ENCODE results near the gene CSPG5.
A peak's percentile ranks its signal among the peaks of the same experiment; 100 is the strongest.

CSPG5 gene, protein sequence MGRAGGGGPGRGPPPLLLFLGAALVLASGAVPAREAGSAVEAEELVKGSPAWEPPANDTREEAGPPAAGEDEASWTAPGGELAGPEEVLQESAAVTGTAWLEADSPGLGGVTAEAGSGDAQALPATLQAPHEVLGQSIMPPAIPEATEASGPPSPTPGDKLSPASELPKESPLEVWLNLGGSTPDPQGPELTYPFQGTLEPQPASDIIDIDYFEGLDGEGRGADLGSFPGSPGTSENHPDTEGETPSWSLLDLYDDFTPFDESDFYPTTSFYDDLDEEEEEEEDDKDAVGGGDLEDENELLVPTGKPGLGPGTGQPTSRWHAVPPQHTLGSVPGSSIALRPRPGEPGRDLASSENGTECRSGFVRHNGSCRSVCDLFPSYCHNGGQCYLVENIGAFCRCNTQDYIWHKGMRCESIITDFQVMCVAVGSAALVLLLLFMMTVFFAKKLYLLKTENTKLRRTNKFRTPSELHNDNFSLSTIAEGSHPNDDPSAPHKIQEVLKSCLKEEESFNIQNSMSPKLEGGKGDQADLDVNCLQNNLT

DNA sequence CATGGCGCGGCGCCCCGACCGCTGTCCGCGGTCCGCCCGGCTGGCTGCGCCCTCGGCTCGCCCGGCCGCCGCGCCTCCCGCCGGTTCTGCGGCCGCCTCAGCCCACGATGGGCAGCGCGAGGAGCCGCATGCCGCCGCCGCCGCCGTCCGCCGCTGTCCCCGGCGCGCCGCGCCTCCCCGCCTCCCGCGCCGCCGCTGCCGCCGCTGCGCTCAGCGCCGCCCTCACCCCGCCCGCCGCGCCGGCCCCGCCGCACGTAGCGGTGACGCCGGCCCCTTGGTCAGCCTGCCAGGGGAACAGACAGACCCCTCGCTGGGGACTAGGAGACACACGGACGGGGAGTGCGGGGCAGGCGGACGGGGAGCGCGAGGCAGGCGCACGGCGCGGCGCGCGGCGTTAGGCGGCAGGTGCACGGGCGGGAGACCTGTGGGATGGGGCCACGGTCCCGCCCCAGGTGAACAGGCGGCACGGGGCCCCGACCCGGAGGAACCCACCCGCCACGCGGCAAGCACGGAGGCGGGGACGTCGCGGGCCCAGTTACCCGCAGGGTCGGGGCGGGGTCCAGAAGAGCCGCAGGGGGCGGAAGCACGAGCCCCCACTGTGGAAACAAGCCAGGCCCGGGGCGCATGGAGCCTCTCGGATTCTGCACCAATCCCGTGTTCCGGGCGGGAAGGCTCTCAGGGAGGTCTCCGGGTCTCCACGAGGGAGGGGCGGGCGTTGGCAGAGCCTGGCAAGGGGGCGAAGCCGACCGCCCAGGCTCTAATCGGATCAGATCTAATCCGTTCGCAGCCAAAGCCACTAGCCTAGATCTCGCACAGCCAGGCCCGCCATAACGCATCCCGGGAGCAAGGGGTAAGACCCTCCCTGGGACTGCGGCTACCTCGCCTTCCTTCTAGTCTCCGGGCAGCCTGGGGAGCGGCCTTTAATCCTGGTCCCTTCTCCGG, at the start of gene CSPG5:
TSS of gene CSPG5 (minus strand) at position 175 of the 942 bp plus-strand sequence. CDS start at position 3, 172 bp downstream.
- DNase-seq = peak; percentile 34

DNA sequence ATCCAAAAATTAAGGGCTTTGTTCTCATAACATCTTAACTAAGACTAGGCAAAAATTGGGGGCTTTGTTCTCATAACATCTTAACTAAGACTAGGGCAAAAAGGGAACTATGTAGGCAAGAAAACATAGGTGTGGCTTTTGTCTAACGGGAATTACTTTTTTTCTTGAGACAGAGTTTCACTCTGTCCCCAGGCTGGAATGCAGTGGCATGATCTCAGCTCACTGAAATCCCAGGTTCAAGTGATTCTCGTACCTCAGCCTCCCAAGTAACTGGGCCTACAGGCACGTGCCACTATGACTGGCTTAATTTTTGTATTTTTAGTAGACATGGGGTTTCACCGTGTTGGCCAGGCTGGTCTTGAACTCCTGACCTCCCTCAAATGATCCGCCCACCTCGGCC, 49.8 kb upstream of the CSPG5 start:
- DNase-seq = no peak

- DNase-seq = no peak
Measured at GRCh38 chr3:47622671-47623461, 44.2 kb upstream of the CSPG5 start.

DNA sequence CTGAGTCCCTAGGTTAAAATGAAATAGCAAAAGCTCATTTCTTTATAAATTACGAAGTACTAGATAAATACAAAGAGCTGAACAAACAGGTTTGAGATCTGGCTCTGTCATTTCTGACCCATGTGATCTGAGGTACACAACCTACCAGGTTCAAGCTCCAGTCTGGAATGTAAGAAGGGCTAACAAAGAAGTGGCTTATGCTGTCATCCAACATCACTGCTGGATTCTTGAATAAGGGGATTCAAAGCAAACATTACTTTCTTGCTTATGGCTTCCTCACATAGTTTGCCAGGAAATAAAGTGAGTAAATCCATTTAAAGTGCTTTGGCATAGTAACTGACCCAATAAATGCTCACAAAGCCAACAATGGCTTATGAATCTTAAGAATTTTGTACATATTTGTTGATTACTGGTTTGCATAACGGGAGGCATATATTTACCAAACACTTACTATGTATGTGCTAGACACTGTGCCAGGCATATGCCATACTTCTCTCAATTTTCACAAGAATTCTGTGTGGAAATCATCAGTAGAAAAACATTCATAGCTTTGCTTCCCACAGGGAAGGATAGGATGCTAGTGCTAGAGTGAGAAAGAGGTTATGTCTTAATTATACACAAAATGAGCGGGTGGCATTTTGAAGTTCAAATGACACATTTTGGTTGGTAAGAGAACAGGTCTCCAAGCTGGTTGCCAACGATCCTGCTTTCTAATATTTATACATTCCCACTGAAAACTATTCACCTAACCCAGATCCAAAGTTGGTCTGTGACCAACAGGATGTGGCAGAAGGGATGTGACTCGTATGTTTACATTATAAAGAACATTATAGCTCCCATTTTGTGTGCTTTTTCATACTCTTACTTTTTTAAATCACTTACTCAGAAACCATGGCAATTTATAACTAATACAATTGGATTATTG, 38.7 kb upstream of the CSPG5 start:
- DNase-seq = no peak

DNA sequence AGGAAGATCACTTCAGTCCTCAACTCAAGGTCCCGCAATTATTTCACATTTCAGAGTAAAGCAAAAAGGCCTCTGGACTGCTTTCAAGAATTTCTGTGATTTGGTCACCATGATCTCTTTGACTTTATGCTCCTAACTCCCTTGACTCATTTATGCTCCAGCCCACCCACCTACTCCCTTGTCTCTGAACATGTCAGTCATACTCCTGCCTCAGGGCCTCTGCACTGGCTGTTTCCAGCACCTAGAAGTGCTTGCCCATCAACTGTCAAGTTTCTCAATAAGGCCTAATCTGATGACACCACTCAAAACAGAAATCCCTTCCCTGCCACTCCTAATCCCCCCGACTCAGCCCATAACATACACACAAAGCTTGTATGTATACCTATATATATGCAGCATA, 36.1 kb upstream of the CSPG5 start:
- DNase-seq = no peak

- DNase-seq = no peak
Measured at GRCh38 chr3:47613722-47614121, 35.1 kb upstream of the CSPG5 start.

GRCh38 chr3:47612879-47613278, 34.2 kb upstream of the CSPG5 start:
- DNase-seq = no peak

GRCh38 chr3:47612178-47612577, 33.5 kb upstream of the CSPG5 start:
- no peak for DNase-seq

DNA sequence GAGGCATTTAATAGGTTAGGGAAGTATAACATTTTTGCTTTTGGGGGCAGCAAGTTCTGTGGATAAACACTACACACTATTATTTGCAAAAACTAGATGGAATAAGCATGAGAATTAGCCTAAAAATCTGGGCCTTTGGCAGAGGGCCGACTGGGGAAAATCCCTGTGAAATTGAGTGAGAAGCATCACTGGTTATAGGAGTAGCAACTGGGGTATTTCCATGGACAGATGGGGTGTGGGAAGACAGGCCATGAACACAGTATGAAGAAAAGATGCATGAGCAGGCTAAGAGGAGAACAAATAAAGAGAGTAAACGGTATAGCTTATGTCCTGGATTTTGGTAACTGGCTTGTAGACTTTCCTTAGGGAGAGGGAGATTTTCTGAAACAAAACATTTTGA, 32.9 kb upstream of the CSPG5 start:
- no peak for DNase-seq

DNA sequence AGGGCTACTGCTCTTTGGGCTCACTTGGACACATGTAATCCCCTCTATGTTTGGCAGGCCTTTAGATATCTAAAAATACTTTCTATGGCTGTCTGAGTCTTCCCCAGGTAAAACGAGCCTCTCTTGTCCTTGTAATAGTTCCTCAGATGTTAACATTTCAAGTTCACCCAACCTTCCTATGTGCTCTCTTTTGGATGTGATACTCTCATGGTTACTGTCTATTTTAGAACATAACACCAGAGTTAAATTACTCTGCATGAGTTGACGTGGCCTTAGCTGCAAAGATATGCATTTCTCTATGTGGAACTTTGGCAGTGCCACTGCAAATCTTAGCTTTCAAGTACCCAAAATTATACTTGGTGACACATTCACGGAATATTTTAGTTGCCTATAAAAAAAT, 31.9 kb upstream of the CSPG5 start:
- DNase-seq = no peak

GRCh38 chr3:47607335-47607734, 28.7 kb upstream of the CSPG5 start:
- no peak for DNase-seq

DNA sequence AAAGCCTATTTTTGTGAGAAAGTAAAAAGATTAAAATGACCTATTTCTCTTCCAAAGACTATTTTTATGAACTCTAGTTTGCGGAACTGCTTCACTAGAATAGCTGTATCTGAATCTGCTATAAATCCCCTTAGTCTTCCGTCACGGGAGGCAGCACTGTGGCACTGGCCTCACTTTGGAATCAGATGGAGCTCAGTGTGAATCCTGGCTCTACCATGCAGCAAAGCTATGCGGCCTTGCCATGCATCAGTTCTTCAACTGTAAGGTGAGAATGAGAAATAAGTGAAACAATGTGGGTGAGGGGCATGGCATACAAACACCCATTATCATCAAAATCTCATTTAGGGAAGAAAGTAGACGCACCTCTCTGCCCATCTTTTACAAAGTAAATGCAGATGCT, 27.5 kb upstream of the CSPG5 start:
- DNase-seq = no peak

- no peak for DNase-seq
Measured at GRCh38 chr3:47605652-47606051, 27.0 kb upstream of the CSPG5 start.

GRCh38 chr3:47604145-47604544, 25.5 kb upstream of the CSPG5 start:
- no peak for DNase-seq

- DNase-seq = no peak
Measured at GRCh38 chr3:47603332-47603731, 24.7 kb upstream of the CSPG5 start.

DNA sequence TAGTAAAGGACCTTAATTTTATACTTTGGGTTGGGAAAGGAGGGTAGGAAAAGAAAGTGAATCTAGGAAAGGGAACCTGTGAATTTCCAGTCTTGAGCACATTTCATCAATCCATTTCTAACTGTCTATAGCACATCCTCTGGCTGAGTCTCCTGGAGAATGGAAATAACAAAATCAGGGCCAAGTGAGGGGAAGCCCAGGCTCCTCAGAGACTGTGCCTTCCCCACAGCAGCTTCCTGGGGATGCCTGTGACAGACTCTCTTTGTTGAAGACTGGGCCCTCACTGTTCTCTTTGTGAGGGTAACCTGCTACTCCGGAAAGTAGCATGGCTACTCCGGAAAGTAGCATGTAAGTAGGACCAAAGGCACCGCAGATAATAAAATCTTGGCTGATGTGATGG, 22.6 kb upstream of the CSPG5 start:
- DNase-seq = no peak

- DNase-seq = no peak
Measured at GRCh38 chr3:47594792-47595191, 16.1 kb upstream of the CSPG5 start.

- no peak for DNase-seq
Measured at GRCh38 chr3:47592066-47592795, 13.6 kb upstream of the CSPG5 start.

DNA sequence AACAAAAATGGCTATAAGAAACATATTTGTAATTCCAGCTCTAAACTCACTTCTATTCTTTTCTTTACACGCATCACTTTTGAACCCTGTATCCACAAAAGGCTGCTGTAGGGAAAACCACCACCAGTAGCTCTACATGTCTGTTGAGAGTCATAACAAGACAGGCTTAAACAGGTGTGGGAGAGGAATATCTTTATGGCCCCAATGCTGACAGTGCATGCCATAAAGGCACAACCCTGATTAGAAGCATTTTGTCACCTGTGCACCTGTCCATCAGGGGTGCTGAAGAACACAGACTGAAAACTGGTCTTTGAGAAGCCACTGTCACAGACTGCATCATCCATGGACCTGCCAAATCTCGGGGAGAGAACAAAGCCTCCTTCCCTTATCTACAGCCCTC, 11.6 kb upstream of the CSPG5 start:
- no peak for DNase-seq

- no peak for DNase-seq
Measured at GRCh38 chr3:47588587-47588986, 9.9 kb upstream of the CSPG5 start.

DNA sequence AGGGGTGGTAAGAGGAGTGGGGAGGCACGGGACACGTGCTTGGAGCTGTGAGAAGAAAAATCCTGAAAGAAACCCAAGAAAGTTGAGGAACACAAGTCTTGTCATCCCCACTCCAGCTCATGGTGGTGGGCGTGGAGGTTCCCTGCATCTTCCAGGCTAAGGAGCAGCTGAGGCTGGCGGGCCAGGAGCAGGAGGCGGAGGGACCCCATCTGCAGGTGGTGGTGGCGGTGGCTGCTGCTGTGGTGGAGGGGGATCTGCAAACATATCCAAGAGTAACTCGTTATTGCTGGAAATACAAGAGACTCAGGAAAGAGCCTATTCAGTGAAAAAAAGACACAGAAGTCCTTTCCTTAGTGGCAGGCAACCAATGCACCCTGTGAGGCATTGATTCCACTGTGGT, 9.4 kb upstream of the CSPG5 start:
- DNase-seq = no peak

All from femur (tissue), 1 donor.